Measurements from ENCODE around the gene MINDY2. TPM values are rescaled to one million over a fixed set of nuclear protein-coding genes. Genes with fewer than 3 reads are reported as not detected.

MINDY2 gene
- total and polyA plus RNA-seq, 10 of the 15 experiments (the other 5 are each of a cell fraction or from before 2014, with no cell fraction given), result 0.73 to 9.4 (median 3.3) TPM

GRCh38 chr15:58766290-58766689 is 4.8 kb upstream of the MINDY2 start:
- in situ Hi-C loops (cut with MboI) (no loop called here), intact Hi-C loops (cut with micrococcal nuclease; ENCODE audit: unreplicated experiment) (no loop called here)
- FAIRE-seq (no peak), DNase-seq (ENCODE audit: low read depth, low spot score) (no peak), ATAC-seq (no peak)
- no peak overlapping the region for H3K4me2 ChIP-seq (ENCODE audit: control insufficient read depth, insufficient read depth)
- SMC1A ChIA-PET (ENCODE audit: uncharacterized antibody, unreplicated experiment), result interaction anchor here (0.8 to 1.3 kb wide), 2 partner anchors 16 to 42 kb away, joined by 3 read pairs; partner anchors contain the start of gene ADAM10
- no peak overlapping the region for H3K4me3 ChIP-seq
- no peaks in the 10 kb centered on the region for H3K79me2 ChIP-seq (ENCODE audit: control insufficient read depth, insufficient read depth, low read length)
- no TSS peak for BruUV-seq (replicated peaks)
- no peaks in the 10 kb centered on the region for H3K36me3 ChIP-seq (ENCODE audit: control insufficient read depth in 2 of 2, insufficient read depth in 2 of 2, low read length in 1 of 2)
- RAD21 ChIA-PET (ENCODE audit: unreplicated experiment), result no interaction called here
- H3K4me1 ChIP-seq (ENCODE audit: control insufficient read depth, insufficient read depth, low read length), result no peaks in the 10 kb centered on the region
- H3K9ac ChIP-seq (ENCODE audit: control insufficient read depth, insufficient read depth, low read length), result no peak overlapping the region
- H2AFZ ChIP-seq (ENCODE audit: control insufficient read depth, low read depth, low read length), result no peak overlapping the region
- WGBS (ENCODE audit: insufficient coverage, insufficient replicate concordance, low lambda C conversion rate, missing lambda C conversion rate), result 83% methylated on average over 5 of the region's 5 CpGs
- no peak overlapping the region for H3K27ac ChIP-seq (ENCODE audit: control insufficient read depth, insufficient read depth)
- CTCF ChIA-PET, result interaction anchor here (0.9 kb wide), 1 partner anchor 11 kb away, joined by 3 read pairs; no protein-coding TSS in a partner anchor
- TF ChIP-seq SREBF1 (IDR thresholded peaks at IDR 0.05; ENCODE audit: low read length) (no peak), MTA2 (IDR thresholded peaks at IDR 0.05; ENCODE audit: low read depth) (no peak), ETV6 (conservative IDR thresholded peaks at IDR 0.05 in 1 of 2, IDR thresholded peaks at IDR 0.05 in 1 of 2; ENCODE audit: borderline replicate concordance in 1 of 2, low read depth in 1 of 2) (no peak), ZNF384 (IDR thresholded peaks at IDR 0.05; ENCODE audit: borderline replicate concordance, low read depth, low read length) (no peak), CBFB (IDR thresholded peaks at IDR 0.05; ENCODE audit: low read depth) (no peak), SUPT20H (IDR thresholded peaks at IDR 0.05; ENCODE audit: borderline replicate concordance, control insufficient read depth, low read depth, low read length) (no peak), WRNIP1 (IDR thresholded peaks at IDR 0.05; ENCODE audit: borderline replicate concordance, low read depth, low read length) (no peak), CREM (IDR thresholded peaks at IDR 0.05; ENCODE audit: low read depth) (no peak), IKZF2 (IDR thresholded peaks at IDR 0.05) (no peak), NR2C1 (IDR thresholded peaks at IDR 0.05) (no peak), USF1 (IDR thresholded peaks at IDR 0.05; ENCODE audit: borderline replicate concordance, extremely low read length, insufficient read depth, low read depth, low read length) (no peak), NFIC (IDR thresholded peaks at IDR 0.05; ENCODE audit: low read depth, low read length) (no peak), MEF2A (IDR thresholded peaks at IDR 0.05; ENCODE audit: insufficient read depth, low read depth, low read length) (no peak)
- TF ChIP-seq, protein P1, sequence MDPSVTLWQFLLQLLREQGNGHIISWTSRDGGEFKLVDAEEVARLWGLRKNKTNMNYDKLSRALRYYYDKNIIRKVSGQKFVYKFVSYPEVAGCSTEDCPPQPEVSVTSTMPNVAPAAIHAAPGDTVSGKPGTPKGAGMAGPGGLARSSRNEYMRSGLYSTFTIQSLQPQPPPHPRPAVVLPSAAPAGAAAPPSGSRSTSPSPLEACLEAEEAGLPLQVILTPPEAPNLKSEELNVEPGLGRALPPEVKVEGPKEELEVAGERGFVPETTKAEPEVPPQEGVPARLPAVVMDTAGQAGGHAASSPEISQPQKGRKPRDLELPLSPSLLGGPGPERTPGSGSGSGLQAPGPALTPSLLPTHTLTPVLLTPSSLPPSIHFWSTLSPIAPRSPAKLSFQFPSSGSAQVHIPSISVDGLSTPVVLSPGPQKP (IDR thresholded peaks at IDR 0.05; ENCODE audit: low read depth, low read length), result no peak
- TF ChIP-seq, protein P2, sequence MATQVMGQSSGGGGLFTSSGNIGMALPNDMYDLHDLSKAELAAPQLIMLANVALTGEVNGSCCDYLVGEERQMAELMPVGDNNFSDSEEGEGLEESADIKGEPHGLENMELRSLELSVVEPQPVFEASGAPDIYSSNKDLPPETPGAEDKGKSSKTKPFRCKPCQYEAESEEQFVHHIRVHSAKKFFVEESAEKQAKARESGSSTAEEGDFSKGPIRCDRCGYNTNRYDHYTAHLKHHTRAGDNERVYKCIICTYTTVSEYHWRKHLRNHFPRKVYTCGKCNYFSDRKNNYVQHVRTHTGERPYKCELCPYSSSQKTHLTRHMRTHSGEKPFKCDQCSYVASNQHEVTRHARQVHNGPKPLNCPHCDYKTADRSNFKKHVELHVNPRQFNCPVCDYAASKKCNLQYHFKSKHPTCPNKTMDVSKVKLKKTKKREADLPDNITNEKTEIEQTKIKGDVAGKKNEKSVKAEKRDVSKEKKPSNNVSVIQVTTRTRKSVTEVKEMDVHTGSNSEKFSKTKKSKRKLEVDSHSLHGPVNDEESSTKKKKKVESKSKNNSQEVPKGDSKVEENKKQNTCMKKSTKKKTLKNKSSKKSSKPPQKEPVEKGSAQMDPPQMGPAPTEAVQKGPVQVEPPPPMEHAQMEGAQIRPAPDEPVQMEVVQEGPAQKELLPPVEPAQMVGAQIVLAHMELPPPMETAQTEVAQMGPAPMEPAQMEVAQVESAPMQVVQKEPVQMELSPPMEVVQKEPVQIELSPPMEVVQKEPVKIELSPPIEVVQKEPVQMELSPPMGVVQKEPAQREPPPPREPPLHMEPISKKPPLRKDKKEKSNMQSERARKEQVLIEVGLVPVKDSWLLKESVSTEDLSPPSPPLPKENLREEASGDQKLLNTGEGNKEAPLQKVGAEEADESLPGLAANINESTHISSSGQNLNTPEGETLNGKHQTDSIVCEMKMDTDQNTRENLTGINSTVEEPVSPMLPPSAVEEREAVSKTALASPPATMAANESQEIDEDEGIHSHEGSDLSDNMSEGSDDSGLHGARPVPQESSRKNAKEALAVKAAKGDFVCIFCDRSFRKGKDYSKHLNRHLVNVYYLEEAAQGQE (IDR thresholded peaks at IDR 0.05; ENCODE audit: low read depth, low read length), result no peak
- no peaks in the 10 kb centered on the region for H3K27me3 ChIP-seq (replicated peaks in 1 of 2; ENCODE audit: control insufficient read depth in 2 of 2, insufficient read depth in 2 of 2, low read length in 1 of 2)
- peaks cover 3% of the 10 kb centered on the region; the same call in 2 of the 3 replicates for H3K9me3 ChIP-seq (replicated peaks; ENCODE audit: control insufficient read depth, insufficient read depth, low read length)
- POLR2A ChIA-PET, result interaction anchor here (0.8 kb wide), 1 partner anchor 17 kb away, joined by 3 read pairs; the partner anchor contains the start of gene ADAM10
- no peaks in the 10 kb centered on the region for H4K20me1 ChIP-seq (ENCODE audit: control insufficient read depth, insufficient read depth)

Measured in GM12878 (cell line).